Glutamatergic neuron (in vitro differentiated cells): Measurements from ENCODE around the gene NOP9. TPM values are rescaled to one million over a fixed set of nuclear protein-coding genes. Genes with fewer than 3 reads are reported as not detected.

Experiments used
- DNase-seq: peaks from one replicate; pipeline ENCODE4 v3.0.0; 2022
- H3K27ac Mint-ChIP-seq: one replicate; pipeline ENCODE4 v1.8.0; 2020; ENCODE audit warnings: mild to moderate bottlenecking, mixed read lengths, inconsistent platforms; ENCODE audit not compliant: unreplicated experiment
- H3K27me3 Mint-ChIP-seq: one replicate; pipeline ENCODE4 v1.8.0; 2020; ENCODE audit warnings: mild to moderate bottlenecking, moderate library complexity, mixed read lengths, inconsistent platforms; ENCODE audit not compliant: unreplicated experiment
- H3K36me3 Mint-ChIP-seq: one replicate; pipeline ENCODE4 v1.8.0; 2020; ENCODE audit warnings: mild to moderate bottlenecking, mixed read lengths, inconsistent platforms; ENCODE audit not compliant: unreplicated experiment
- H3K4me1 Mint-ChIP-seq: one replicate; pipeline ENCODE4 v1.8.0; 2020; ENCODE audit warnings: mild to moderate bottlenecking, low read depth, mixed read lengths, inconsistent platforms; ENCODE audit not compliant: unreplicated experiment
- H3K4me3 Mint-ChIP-seq: one replicate; pipeline ENCODE4 v1.8.0; 2020; ENCODE audit warnings: mild to moderate bottlenecking, mixed read lengths, inconsistent platforms; ENCODE audit not compliant: unreplicated experiment
- H3K9me3 Mint-ChIP-seq: one replicate; pipeline ENCODE4 v1.8.0; 2020; ENCODE audit warnings: mild to moderate bottlenecking, moderate library complexity, mixed read lengths, inconsistent platforms; ENCODE audit not compliant: unreplicated experiment
- total RNA-seq: library from RNA; stranded (reverse); fragmentation: NEBNext Ultra II Directional; extraction: Animal tissue kit (Norgen Biotek cat#: 25700); gene quantifications from one replicate; pipeline ENCODE4 v1.2.1, GENCODE V29; 2021; ENCODE audit not compliant: unreplicated experiment
- TF ChIP-seq, protein P1 (sequence below): fragments of 200-600 bp; sonication (generic); IDR thresholded peaks from one replicate; pipeline ENCODE4 v1.5.0; 2021; ENCODE audit not compliant: partially characterized antibody, unreplicated experiment

NOP9 gene
- total RNA-seq, 1 donor from 2014 or later = 29.2 TPM

DNA sequence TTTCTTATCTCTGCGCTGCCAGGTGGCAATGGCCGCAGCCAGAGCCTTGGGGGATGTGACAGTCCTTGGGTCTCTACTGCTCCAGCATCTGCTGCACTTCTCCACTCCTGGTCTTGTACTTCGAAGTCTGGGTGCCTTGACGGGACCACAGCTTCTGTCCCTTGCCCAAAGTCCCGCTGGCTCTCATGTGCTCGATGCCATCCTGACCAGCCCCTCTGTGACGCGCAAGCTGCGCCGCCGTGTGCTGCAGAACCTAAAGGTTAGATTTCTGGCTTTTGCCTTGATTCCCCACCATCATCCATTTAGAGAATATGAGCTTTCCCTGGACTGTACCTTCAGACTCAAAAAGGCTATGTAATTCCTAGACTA lies 4.4 kb downstream of the NOP9 start:
- peaks cover 7% of the 10 kb centered on the region for H3K4me1 Mint-ChIP-seq
- no peak overlapping the region for H3K27ac Mint-ChIP-seq
- TF ChIP-seq, protein P1, sequence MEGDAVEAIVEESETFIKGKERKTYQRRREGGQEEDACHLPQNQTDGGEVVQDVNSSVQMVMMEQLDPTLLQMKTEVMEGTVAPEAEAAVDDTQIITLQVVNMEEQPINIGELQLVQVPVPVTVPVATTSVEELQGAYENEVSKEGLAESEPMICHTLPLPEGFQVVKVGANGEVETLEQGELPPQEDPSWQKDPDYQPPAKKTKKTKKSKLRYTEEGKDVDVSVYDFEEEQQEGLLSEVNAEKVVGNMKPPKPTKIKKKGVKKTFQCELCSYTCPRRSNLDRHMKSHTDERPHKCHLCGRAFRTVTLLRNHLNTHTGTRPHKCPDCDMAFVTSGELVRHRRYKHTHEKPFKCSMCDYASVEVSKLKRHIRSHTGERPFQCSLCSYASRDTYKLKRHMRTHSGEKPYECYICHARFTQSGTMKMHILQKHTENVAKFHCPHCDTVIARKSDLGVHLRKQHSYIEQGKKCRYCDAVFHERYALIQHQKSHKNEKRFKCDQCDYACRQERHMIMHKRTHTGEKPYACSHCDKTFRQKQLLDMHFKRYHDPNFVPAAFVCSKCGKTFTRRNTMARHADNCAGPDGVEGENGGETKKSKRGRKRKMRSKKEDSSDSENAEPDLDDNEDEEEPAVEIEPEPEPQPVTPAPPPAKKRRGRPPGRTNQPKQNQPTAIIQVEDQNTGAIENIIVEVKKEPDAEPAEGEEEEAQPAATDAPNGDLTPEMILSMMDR = no peak
- H3K9me3 Mint-ChIP-seq = peaks cover 9% of the 10 kb centered on the region
- H3K27me3 Mint-ChIP-seq = peaks cover 18% of the 10 kb centered on the region
- H3K36me3 Mint-ChIP-seq = no peaks in the 10 kb centered on the region
- H3K4me3 Mint-ChIP-seq = no peak overlapping the region
- no peak for DNase-seq

DNA sequence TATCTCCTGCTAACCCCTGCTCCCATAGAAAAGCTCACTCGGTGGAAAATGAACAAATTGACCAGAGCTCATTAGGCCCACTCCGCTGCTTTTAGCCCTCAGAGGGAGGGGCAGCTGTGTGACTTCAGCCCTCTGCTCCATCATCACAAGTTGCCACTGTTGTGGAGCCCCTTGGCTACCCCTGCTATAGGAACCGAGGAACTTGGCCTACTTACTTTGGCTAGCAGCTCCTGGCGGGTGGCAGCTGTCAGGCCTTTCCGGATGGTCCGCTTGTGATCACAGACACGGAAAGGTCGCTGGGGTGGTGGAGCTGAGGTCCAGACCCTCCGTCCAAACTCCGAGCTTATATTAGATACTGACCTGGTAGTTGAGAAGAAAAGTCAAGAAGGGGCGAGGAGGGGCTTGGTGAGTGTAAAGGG lies 7.5 kb downstream of the NOP9 start:
- Mint-ChIP-seq H3K27ac (no peak overlapping the region), H3K9me3 (peaks cover 2% of the 10 kb centered on the region), H3K36me3 (no peaks in the 10 kb centered on the region), H3K4me1 (peaks cover 2% of the 10 kb centered on the region), H3K27me3 (peaks cover 12% of the 10 kb centered on the region), H3K4me3 (no peak overlapping the region)
- DNase-seq = no peak
- TF ChIP-seq, protein P1 = no peak

DNA sequence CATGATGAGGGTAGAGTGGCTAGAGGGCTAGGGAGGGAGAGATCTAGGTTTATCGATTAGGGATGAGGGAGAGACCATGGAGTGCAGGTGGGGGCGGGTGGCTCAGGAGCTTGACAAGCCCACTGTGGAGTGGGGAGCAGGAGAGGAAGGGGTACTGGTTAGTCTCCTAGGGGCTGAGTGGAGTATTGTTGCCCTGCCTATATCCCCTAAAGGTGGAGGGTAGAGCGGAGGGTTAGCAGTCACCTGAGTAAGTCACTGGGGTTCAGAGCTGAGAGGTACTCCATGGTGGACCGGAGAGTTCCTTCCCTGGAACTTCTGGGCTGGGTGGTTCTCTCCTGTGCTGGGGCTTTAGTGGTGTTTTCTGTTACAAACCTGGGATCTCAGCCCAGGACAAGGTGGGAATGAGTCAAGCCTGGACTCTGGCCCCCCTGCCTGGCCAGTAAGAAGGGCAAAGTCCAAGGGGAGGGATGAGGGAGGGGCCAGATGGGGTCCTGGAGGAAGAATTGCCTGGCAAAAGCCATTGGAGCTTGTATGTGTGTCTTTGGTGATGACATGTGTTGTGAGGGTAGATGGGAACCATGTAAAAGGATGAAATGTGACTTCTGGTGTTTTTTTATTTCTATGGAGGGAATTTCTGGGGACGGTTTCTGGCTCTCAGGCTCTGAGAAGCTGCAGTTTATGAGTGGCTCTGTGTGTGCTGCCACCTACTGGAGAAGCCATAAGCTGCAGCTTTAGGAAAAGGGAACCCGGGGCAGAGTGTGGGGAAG lies 8.1 kb downstream of the NOP9 start, which contains the start of gene CIDEB:
Gene CIDEB, minus strand, starts transcription at position 403 of the 767 bp plus-strand sequence. Its CDS starts 119 bp downstream, at position 284.
- Mint-ChIP-seq H3K4me1 (peaks cover 2% of the 10 kb centered on the region), H3K9me3 (peaks cover 4% of the 10 kb centered on the region), H3K27ac (no peak within 1 kb of the TSS), H3K36me3 (no peaks in the 10 kb centered on the region), H3K27me3 (peaks cover 12% of the 10 kb centered on the region), H3K4me3 (no peak within 1 kb of the TSS)
- DNase-seq = peak; percentile 71
- TF ChIP-seq, protein P1 = peak; percentile 83

DNA sequence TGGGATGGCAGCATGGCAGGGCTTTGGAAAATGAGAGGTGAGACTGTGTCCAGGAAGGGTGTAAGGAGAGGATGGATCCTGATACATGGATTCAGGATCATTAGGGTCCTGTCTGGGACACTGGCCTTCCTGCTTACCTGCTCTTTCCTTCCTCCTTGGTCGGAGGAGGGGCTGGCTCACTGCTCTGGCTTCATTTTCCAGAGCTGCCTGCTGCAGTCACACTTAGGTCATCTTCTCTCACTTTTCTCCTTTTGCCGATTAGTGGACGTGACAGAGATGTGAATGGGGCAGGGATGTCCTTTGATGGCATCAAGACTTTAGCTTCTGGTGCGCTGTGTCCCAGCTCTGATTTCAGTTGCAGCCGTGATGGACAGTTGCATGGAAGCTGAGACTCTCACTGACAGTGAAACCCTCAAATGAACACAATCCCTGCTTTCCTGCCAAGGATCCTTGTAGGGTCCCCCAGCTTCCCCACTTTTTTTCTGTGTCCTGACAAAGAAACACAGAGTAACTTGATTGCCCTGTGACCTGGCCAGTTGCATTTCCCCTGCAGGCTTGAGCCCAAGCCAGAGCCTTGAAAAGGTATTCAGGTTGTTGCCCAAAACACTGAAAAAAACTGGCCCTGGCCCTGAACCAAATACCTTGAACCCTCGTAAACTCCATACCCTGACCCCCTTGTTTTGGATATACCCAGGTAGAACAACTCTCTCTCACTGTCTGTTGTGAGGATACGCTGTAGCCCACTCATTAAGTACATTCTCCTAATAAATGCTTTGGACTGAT lies 8.9 kb downstream of the NOP9 start:
- H3K27ac Mint-ChIP-seq = no peak overlapping the region
- H3K4me3 Mint-ChIP-seq = no peak overlapping the region
- peaks cover 2% of the 10 kb centered on the region for H3K4me1 Mint-ChIP-seq
- TF ChIP-seq, protein P1 = no peak
- DNase-seq = no peak
- H3K9me3 Mint-ChIP-seq = peaks cover 4% of the 10 kb centered on the region
- no peaks in the 10 kb centered on the region for H3K36me3 Mint-ChIP-seq
- H3K27me3 Mint-ChIP-seq = peaks cover 12% of the 10 kb centered on the region
